MV-4-11 (cell line): Measurements from ENCODE around the gene VPS37D.

Source experiments
- DNase-seq: peaks from one replicate; lab custom pipeline; 2025; lab: John Stamatoyannopoulos, UW

Gene VPS37D

DNA sequence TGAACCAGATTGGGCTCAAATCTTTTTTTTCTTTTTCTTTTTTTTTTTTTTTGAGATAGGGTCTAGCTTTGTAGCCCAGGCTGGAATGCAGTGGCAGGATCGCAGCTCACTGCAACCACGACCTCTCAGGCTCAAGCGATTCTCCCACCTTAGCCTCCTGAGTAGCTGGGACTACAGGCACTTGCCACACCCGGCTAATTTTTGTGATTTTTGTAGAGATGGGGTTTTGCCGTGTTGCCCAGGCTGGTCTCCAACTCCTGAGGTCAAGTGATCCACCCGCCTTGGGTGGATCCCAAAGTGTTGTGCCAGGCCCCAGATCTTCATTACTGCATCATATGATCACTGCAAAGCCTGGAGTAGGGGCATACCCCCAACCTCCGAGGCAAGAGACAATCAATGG is 12.9 kb downstream of the VPS37D start:
- no peak for DNase-seq

DNA sequence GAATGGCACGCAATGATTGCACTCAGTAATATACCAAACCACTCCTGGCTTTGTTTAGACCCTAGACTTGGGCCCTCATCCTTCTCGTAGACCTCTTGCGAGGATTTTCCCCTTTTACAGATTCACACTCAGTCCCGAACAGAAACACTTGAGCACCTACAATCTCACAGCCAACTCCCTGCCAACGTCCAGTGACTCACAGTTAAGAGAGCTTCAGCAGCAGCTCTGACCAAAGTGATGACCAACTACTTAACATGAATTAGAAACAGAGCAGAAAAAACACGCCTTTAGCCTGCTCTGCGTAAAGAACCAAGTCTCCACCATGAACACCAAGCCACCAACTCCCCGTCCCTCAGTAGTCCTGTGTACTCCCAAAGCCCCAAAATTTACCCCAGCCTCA is 13.4 kb downstream of the VPS37D start:
- no peak for DNase-seq

- DNase-seq: no peak
These were observed 15.1 kb downstream of the VPS37D start for GRCh38 chr7:73682745-73683055.

- peak; percentile 89 for DNase-seq
These were observed 15.6 kb downstream of the VPS37D start, which contains the start of the genes BUD23 and DNAJC30 for GRCh38 chr7:73683056-73683787. BUD23 (plus strand) TSS chr7:73683597; CDS start chr7:73683626, 29 bp downstream. DNAJC30 (minus strand) TSS chr7:73683453; CDS start chr7:73683423, 30 bp downstream.

GRCh38 chr7:73683788-73684693 is 16.4 kb downstream of the VPS37D start:
- DNase-seq: no peak

GRCh38 chr7:73685311-73685710 is 17.7 kb downstream of the VPS37D start:
- DNase-seq: no peak

DNA sequence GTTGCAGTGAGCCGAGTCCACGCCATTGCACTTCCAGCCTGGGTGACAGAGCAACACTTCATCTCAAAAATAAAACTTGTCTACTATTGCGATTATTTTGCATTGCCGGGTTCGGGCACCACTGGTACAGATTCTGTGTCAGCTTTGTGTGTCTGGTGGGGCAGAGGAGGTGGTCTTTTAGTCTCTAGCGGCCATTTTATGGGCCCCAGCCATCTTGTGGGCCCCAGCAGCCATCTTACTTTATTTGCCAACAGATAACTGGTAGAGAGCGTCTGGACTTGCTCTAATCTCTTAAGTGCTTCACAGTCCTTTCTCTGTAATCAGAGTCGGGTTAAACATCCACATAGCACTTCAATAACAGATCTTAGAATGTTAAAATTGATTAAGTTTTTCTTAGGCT is 20.7 kb downstream of the VPS37D start:
- no peak for DNase-seq

DNA sequence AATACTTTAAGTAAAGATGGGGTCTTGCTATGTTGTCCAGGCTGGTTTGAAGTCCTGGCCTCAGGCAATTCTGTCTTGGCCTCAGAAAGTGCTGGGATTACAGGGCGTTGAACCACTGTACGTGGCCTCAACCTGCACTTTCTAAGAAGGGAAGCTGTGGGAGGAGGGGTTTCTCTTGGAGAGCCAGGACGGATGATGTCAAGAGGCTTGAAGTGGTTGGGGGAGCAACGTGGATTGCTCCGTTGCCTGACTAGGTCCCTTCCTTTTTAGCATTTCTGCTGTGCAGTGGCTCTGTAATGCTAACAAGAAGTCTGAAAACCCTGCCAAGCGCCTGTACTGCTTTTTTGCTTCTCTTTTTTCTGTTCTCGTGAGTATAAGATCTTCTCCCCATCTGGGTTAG is 23.0 kb downstream of the VPS37D start:
- no peak for DNase-seq

- no peak for DNase-seq
These were observed 28.7 kb downstream of the VPS37D start for GRCh38 chr7:73696372-73696771.

DNA sequence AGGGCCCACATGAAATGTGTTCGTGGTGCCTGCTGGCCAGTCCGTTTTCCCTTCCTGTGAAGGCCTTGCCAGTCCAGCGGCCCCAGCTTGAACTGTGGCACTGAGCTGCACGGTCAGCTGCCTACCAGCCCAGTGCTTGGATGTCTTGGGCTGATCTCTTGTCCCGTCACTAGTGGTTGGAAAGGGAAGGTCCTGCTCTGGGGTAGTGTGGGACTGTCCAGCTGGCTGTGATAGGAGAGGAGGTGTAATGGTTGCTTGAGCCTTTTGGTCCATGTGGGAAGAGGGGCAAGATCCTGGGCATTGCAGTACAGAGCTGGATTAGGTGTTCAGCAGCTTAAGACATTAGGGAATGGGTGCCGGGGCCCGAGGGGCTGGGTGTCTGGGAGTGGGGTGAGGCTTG is 30.8 kb downstream of the VPS37D start:
- DNase-seq: no peak

GRCh38 chr7:73699370-73700068 is 31.9 kb downstream of the VPS37D start:
- DNase-seq: no peak

- DNase-seq: no peak
These were observed 32.4 kb downstream of the VPS37D start for GRCh38 chr7:73700069-73700423.

- no peak for DNase-seq
These were observed 33.0 kb downstream of the VPS37D start for GRCh38 chr7:73700581-73701134.

GRCh38 chr7:73701357-73701995 is 33.8 kb downstream of the VPS37D start:
- peak; percentile 10 for DNase-seq

DNA sequence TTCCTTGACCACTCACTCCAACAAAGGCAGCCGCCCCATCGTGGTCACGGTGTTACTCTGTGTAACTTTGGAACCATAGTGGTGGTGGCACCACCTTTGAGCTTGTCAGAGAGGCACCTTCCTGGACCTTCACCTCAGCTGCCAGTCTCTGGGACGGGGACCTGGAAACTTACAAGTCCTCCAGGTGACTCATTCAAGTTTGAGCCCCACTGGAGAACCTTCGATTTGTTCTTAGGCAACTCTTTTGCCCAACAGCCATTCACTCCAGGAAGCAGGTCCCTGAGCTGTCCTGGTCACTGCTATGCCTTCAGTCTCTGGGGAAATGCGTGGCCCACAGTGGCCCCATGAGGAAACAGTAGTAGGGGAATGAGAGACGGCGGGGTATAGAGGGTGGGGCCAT is 34.6 kb downstream of the VPS37D start:
- DNase-seq: no peak

DNA sequence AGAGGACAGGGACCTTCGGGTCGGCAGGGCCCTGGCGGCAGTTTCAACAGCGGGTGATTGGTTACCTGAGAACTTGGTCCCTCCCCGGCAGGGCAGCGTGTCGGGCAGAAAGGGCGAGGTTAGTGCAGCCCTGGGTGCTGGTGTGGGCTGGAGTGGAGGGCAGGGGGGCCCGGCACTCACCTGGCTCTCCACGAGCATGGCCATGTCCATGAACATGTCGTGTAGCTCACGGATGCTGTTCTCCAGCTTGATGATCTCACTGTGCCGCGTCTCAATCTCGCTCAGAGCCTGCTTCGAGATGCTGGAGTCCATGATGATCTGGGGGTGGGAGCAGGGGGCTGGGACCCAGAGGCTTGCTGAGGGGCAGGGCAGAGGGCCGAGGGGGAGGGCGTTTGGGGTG is 35.0 kb downstream of the VPS37D start:
- DNase-seq: no peak

DNA sequence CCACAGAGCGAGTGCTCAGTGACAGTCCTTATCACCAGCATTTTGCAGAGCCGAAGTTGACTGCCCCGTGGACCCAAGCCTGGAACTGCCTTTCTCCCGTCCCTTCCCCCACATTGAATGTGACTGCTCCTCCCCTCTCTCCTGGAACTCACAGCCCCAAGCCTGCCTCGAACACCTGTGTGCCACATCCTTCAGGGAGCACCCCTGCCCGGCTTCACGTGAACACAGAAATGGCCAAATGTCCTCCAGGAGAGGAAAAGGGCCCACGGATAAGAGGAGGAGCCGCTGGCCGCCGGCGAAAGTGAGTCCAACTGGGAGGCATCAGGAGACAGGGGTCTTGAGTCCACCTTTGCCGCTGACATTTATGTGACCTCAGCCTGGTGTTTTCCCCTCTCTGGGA is 35.6 kb downstream of the VPS37D start:
- DNase-seq: no peak

- DNase-seq: no peak
These were observed 36.4 kb downstream of the VPS37D start for GRCh38 chr7:73703757-73704639.

- no peak for DNase-seq
These were observed 37.3 kb downstream of the VPS37D start for GRCh38 chr7:73704640-73705550.

- no peak for DNase-seq
These were observed 37.9 kb downstream of the VPS37D start for GRCh38 chr7:73705551-73705920.
